ENCODE results near the gene VMP1.

- TF ChIP-seq POLR2A (IDR thresholded peaks at IDR 0.05; ENCODE audit: low read length) (no peak), GATA1 (IDR thresholded peaks at IDR 0.05; ENCODE audit: low read depth, low read length) (no peak)
Observed at GRCh38 chr17:59764292-59764741, 56.9 kb downstream of the VMP1 start.

All from erythroblast (primary cell).